Heart right ventricle (tissue), 16 donors: ENCODE data around the gene STRADA. TPM values are rescaled to one million over a fixed set of nuclear protein-coding genes. Genes with fewer than 3 reads are reported as not detected.
A peak's percentile ranks its signal among the peaks of the same experiment; 100 is the strongest.

ENCODE experiments used
- ATAC-seq, 8 donors: fragments of 200-7000 bp; cut with Tn5 transposase; one replicate each; pipeline ENCODE4 v1.9.1; 2020; ENCODE audit warnings: mild to moderate bottlenecking in 8 of 8, moderate library complexity in 8 of 8, moderate number of reproducible peaks in 1 of 8
- DNase-seq, 2 donors: peaks; one replicate each; pipeline ENCODE4 v3.0.0-alpha.2; 2020
- H3K27ac ChIP-seq, 10 donors: fragments of 200-600 bp; sonication (generic) in 2 of 10; one replicate each; pipeline versions ENCODE4 v1.5.0 to v1.8.0; 2020 to 2022; ENCODE audit warnings: mild to moderate bottlenecking in 3 of 10
- H3K27me3 ChIP-seq, 7 donors: fragments of 200-600 bp; one replicate each; pipeline ENCODE4 v1.8.0; 2021 to 2022; ENCODE audit warnings: mild to moderate bottlenecking in 2 of 7
- H3K36me3 ChIP-seq, 9 donors: fragments of 200-600 bp; sonication (generic) in 1 of 9; one replicate each; pipeline versions ENCODE4 v1.5.0 to v1.8.0; 2020 to 2022; ENCODE audit warnings: mild to moderate bottlenecking in 2 of 9
- H3K4me1 ChIP-seq, 9 donors: fragments of 200-600 bp; sonication (generic) in 1 of 9; one replicate each; pipeline versions ENCODE4 v1.5.0 to v1.8.0; 2020 to 2022; ENCODE audit warnings: mild to moderate bottlenecking in 4 of 9
- H3K4me3 ChIP-seq, 10 donors: fragments of 200-600 bp; sonication (generic) in 2 of 10; one replicate each; pipeline versions ENCODE4 v1.5.0 to v1.8.0; 2020 to 2022; ENCODE audit warnings: mild to moderate bottlenecking in 7 of 10, moderate library complexity in 2 of 10
- H3K9me3 ChIP-seq, 11 donors: fragments of 200-600 bp in 10 of 11; sonication (generic) in 2 of 11; one replicate each; pipeline versions ENCODE4 v1.5.0 to v1.8.0; 2013 to 2022; ENCODE audit warnings: mild to moderate bottlenecking in 2 of 11, control low read depth in 1 of 11, moderate library complexity in 1 of 11
- CTCF ChIP-seq, 9 donors: fragments of 200-600 bp; sonication (generic) in 2 of 9; IDR thresholded peaks; one replicate each; pipeline versions ENCODE4 v1.5.0 to v1.8.0; 2021 to 2022; ENCODE audit warnings: antibody characterized with exemption in 9 of 9, mild to moderate bottlenecking in 5 of 9, moderate library complexity in 1 of 9
- WGBS, 2 donors: extraction: QIAGEN DNeasy Blood & Tissue Kit; methylation state at CpG; one replicate each; pipeline ENCODE4 v1.1.7; 2013; ENCODE audit warnings: inconsistent platforms in 1 of 2; 5-methylcytosine and 5-hydroxymethylcytosine counted together
- intact Hi-C, 10 donors: fragments of 100-400 bp; cut with DNase I; formaldehyde crosslinking; loops; one replicate each; pipeline versions ENCODE4 v1.11.1 to v1.14.2; 2022
- polyA plus RNA-seq, 2 donors: library from polyadenylated mRNA; stranded (reverse); fragments of 200-250 nt; gene quantifications; one replicate each; pipeline ENCODE4 v1.2.3, GENCODE V29; 2013
- total RNA-seq, 10 donors: library from RNA; stranded (reverse); fragmentation: NEBNext Ultra II Directional in 3 of 10; extraction: Animal tissue kit (Norgen Biotek cat#: 25700) in 3 of 10; gene quantifications; one replicate each; pipeline versions ENCODE4 v1.2.1 to v1.2.4, GENCODE V29; 2021 to 2023
- donor health status: Arrhythmogenic right ventricular cardiomyopathy.
- donor health status: ischemic (EF 13 %, LVEDD 7.1; RV severe dilation, severe dysfunction).
- donor health status: healthy with polysubstance abuse.
- donor health status: DM: no; HTN: yes; CAD: no.
- donor health status: DM: no; HTN: no; CAD: no.
- donor health status: ischemic (EF 25% LVEDD 6.9; RV normal size, moderate dysfunction).
- donor health status: ischemic (EF 25% LVEDD 5.7; RV mildly dilated, moderate dysfunction).
- donor health status: healthy.
- donor health status: DM: yes; HTN: yes; CAD: no.
- donor health status: Ischemic cardiomyopathy.
- donor health status: ischemic (EF 35%, LVEDD 5.7; RV mildly dilated, moderate dysfunction).
- donor health status: nonischemic (EF 11% LVEDD 7.7; RV severe dilation, severe dysfunction).
- donor health status: DM: yes; HTN: yes; CAD: no.
- donor health status: PGD.
- donor health status: ischemic (EF 29% LVEDD 5.4; RV normal size, mild dysfunction).
- donor health status: nonischemic (EF 23%, LVEDD 6.1; RV moderate dilation, normal function).

The STRADA gene
- total and polyA plus RNA-seq, 12 donors = 12.2 to 30.0 (median 17.7) TPM

- H3K27ac ChIP-seq = no peak overlapping the region
- intact Hi-C loops = no loop called here
- peaks cover 0 to 42% (median 0%) of the 10 kb centered on the region in 9 donors for H3K36me3 ChIP-seq
- no peaks in the 10 kb centered on the region for H3K9me3 ChIP-seq
- H3K27me3 ChIP-seq = no peaks in the 10 kb centered on the region
- no peak overlapping the region for H3K4me3 ChIP-seq
- peaks cover 0 to 18% (median 4%) of the 10 kb centered on the region in 9 donors for H3K4me1 ChIP-seq
- DNase-seq = no peak
- peak in 1 of 8 donors; percentile 2 for ATAC-seq
- TF ChIP-seq CTCF (IDR thresholded peaks at IDR 0.05) = no peak
- WGBS, 2 donors = 76 to 85% methylated on average over 5 of the region's 5 CpGs
Measured at GRCh38 chr17:63718988-63719387, 22.6 kb downstream of the STRADA start.

- ATAC-seq = no peak
- intact Hi-C loops = no loop called here
- H3K36me3 ChIP-seq = peaks cover 0 to 56% (median 18%) of the 10 kb centered on the region in 9 donors
- 74 to 76% methylated on average over 3 of the region's 3 CpGs for WGBS, 2 donors
- DNase-seq = no peak
- H3K4me1 ChIP-seq = peaks cover 0 to 7% (median 0%) of the 10 kb centered on the region in 9 donors
- H3K4me3 ChIP-seq = no peak overlapping the region
- no peaks in the 10 kb centered on the region for H3K9me3 ChIP-seq
- no peaks in the 10 kb centered on the region for H3K27me3 ChIP-seq
- H3K27ac ChIP-seq = no peak overlapping the region
- no peak for TF ChIP-seq CTCF (IDR thresholded peaks at IDR 0.05)
Measured at GRCh38 chr17:63716426-63716825, 25.2 kb downstream of the STRADA start.

- intact Hi-C loops = no loop called here
- H3K27ac ChIP-seq = no peak overlapping the region
- peaks cover 0 to 7% (median 0%) of the 10 kb centered on the region in 9 donors for H3K4me1 ChIP-seq
- H3K36me3 ChIP-seq = peaks cover 0 to 73% (median 30%) of the 10 kb centered on the region in 9 donors
- ATAC-seq (peak; percentile 55 to 96 (median 85)), DNase-seq (no peak)
- 74 to 75% methylated on average over 10 of the region's 10 CpGs for WGBS, 2 donors
- no peaks in the 10 kb centered on the region for H3K9me3 ChIP-seq
- TF ChIP-seq CTCF (IDR thresholded peaks at IDR 0.05) = no peak
- H3K27me3 ChIP-seq = no peaks in the 10 kb centered on the region
- no peak overlapping the region for H3K4me3 ChIP-seq
Measured at GRCh38 chr17:63714550-63715277, 26.9 kb downstream of the STRADA start.

GRCh38 chr17:63709110-63709509 lies 32.5 kb downstream of the STRADA start:
- DNase-seq (no peak), ATAC-seq (no peak)
- H3K4me3 ChIP-seq = no peak overlapping the region
- peaks cover 0 to 100% (median 59%) of the 10 kb centered on the region in 9 donors for H3K36me3 ChIP-seq
- no peaks in the 10 kb centered on the region for H3K9me3 ChIP-seq
- TF ChIP-seq CTCF (IDR thresholded peaks at IDR 0.05) = no peak
- WGBS, 2 donors = 93 to 94% methylated on average over 6 of the region's 6 CpGs
- peaks cover 0 to 17% (median 0%) of the 10 kb centered on the region in 9 donors for H3K4me1 ChIP-seq
- no peak overlapping the region for H3K27ac ChIP-seq
- no peaks in the 10 kb centered on the region for H3K27me3 ChIP-seq
- intact Hi-C loops = no loop called here
